ENCODE results near the gene CHMP5.

DNA sequence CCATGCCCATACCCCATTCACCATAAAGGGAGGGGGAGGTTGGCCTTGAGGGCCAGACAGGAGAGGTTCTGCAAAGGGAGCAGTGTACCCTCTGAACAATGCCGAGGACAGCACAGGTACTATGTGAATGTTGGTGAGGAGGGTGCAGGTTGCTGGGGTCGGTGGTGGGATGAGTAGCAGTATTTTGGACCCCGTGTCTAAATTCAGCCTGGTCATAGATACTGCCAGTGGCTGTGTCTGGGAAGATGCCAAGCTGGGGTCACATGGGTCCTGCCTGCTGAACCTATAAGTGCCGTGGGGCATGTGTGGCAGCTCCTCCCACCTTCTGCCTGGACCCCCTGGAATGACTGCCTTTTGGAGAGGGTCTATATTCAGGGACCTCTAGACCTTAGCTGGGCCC is 36.2 kb upstream of the CHMP5 start:
- TF ChIP-seq POLR2A (IDR thresholded peaks at IDR 0.05) = no peak
- TF ChIP-seq, protein P1, sequence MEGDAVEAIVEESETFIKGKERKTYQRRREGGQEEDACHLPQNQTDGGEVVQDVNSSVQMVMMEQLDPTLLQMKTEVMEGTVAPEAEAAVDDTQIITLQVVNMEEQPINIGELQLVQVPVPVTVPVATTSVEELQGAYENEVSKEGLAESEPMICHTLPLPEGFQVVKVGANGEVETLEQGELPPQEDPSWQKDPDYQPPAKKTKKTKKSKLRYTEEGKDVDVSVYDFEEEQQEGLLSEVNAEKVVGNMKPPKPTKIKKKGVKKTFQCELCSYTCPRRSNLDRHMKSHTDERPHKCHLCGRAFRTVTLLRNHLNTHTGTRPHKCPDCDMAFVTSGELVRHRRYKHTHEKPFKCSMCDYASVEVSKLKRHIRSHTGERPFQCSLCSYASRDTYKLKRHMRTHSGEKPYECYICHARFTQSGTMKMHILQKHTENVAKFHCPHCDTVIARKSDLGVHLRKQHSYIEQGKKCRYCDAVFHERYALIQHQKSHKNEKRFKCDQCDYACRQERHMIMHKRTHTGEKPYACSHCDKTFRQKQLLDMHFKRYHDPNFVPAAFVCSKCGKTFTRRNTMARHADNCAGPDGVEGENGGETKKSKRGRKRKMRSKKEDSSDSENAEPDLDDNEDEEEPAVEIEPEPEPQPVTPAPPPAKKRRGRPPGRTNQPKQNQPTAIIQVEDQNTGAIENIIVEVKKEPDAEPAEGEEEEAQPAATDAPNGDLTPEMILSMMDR (IDR thresholded peaks at IDR 0.05) = no peak

All from thyroid gland (tissue), 4 donors.